IMR-90 (cell line): ENCODE data around the gene TAF4. TPM values are rescaled to one million over a fixed set of nuclear protein-coding genes. Genes with fewer than 3 reads are reported as not detected.
"Not testable (repeated sequence)": the region's sequence is repeated elsewhere in the genome, so short reads cannot be mapped to it uniquely, and the experiment has no call there.

Experiments
- ATAC-seq: fragments of 200-7000 bp; cut with Tn5 transposase; 2 replicates; pipeline ENCODE4 v1.9.1; 2020; ENCODE audit warnings: low read depth, mild to moderate bottlenecking, moderate library complexity
- BruUV-seq: library from RNA; stranded (reverse); fragments of 400-500 nt; replicated peaks from 2 replicates; lab custom pipeline; 2021; lab: Mats Ljungman, UMichigan
- CTCF ChIA-PET: fragments of 300-600 bp; formaldehyde crosslinking; extraction: SDS; loops from one replicate; lab custom pipeline; 2021; ENCODE audit warnings: antibody characterized with exemption; lab: Yijun Ruan, JAX
- POLR2A ChIA-PET: fragments of 300-600 bp; sonication (Branson Sonifier 250); formaldehyde crosslinking; loops from one replicate; lab custom pipeline; 2022; ENCODE audit warnings: antibody characterized with exemption; ENCODE audit not compliant: unreplicated experiment; lab: Charles Lee
- DNase-seq: peaks from one replicate; pipeline ENCODE4 v3.0.0; 2013
- H2AFZ ChIP-seq: replicated peaks from 2 replicates; pipeline ENCODE3; 2013; ENCODE audit warnings: low read length, mild to moderate bottlenecking; ENCODE audit not compliant: poor library complexity
- H2AK5ac ChIP-seq: 2 replicates; pipeline ENCODE4 v1.6.1; 2013; ENCODE audit warnings: low read depth, low read length, inconsistent platforms
- H2AK9ac ChIP-seq: replicated peaks from 2 replicates; pipeline ENCODE3; 2013; ENCODE audit warnings: mild to moderate bottlenecking, low read depth, low read length, moderate library complexity; ENCODE audit not compliant: poor library complexity
- H2BK120ac ChIP-seq: 2 replicates; pipeline ENCODE4 v1.6.1; 2013; ENCODE audit warnings: low read depth, low read length, inconsistent platforms
- H2BK15ac ChIP-seq: 3 replicates; pipeline ENCODE4 v1.6.1; 2013; ENCODE audit warnings: low read depth, low read length, inconsistent platforms
- H2BK20ac ChIP-seq: 2 replicates; pipeline ENCODE4 v1.6.1; 2013; ENCODE audit warnings: low read depth, mild to moderate bottlenecking, inconsistent platforms, low read length, moderate library complexity
- H2BK5ac ChIP-seq: 2 replicates; pipeline ENCODE4 v1.6.1; 2013; ENCODE audit warnings: mild to moderate bottlenecking, low read depth, low read length, inconsistent platforms; ENCODE audit not compliant: poor library complexity, severe bottlenecking
- H3K14ac ChIP-seq: replicated peaks from 2 replicates; pipeline ENCODE4 v1.6.1; 2013; ENCODE audit warnings: low read depth, low read length, inconsistent platforms
- H3K18ac ChIP-seq: 2 replicates; pipeline ENCODE4 v1.6.1; 2013; ENCODE audit warnings: low read depth, low read length, control low read depth
- H3K23ac ChIP-seq: 2 replicates; pipeline ENCODE4 v1.6.1; 2013; ENCODE audit warnings: low read depth, low read length, inconsistent platforms
- H3K27ac ChIP-seq: 2 replicates; pipeline ENCODE4 v1.5.1; 2013; ENCODE audit warnings: mild to moderate bottlenecking, control low read depth, low read length; ENCODE audit not compliant: insufficient read depth
- H3K27me3 ChIP-seq: 2 replicates; pipeline ENCODE4 v1.6.1; 2013; ENCODE audit warnings: low read length; ENCODE audit not compliant: control insufficient read depth, insufficient read depth
- H3K36me3 ChIP-seq: 2 replicates; pipeline ENCODE4 v1.6.1; 2013; ENCODE audit warnings: low read length, mixed read lengths; ENCODE audit not compliant: control insufficient read depth, insufficient read depth
- H3K4ac ChIP-seq: 2 replicates; pipeline ENCODE4 v1.6.1; 2013; ENCODE audit warnings: low read depth, low read length, inconsistent platforms
- H3K4me1 ChIP-seq: 2 replicates; pipeline ENCODE4 v1.6.1; 2013; ENCODE audit warnings: low read length, mixed read lengths; ENCODE audit not compliant: control insufficient read depth, insufficient read depth
- H3K4me2 ChIP-seq: 2 replicates; pipeline ENCODE4 v1.6.1; 2013; ENCODE audit warnings: low read depth, mild to moderate bottlenecking, control low read depth, low read length, moderate library complexity
- H3K4me3 ChIP-seq: 2 replicates; pipeline ENCODE4 v1.5.1; 2013; ENCODE audit warnings: low read depth, mild to moderate bottlenecking, control low read depth, low read length, moderate library complexity; ENCODE audit not compliant: insufficient read depth
- H3K56ac ChIP-seq: 2 replicates; pipeline ENCODE4 v1.6.1; 2013; ENCODE audit warnings: low read length, inconsistent platforms; ENCODE audit not compliant: insufficient read depth; ENCODE audit errors: extremely low read depth
- H3K79me1 ChIP-seq, 2 experiments: 2 replicates each; pipeline ENCODE4 v1.6.1; 2013; ENCODE audit warnings: low read length in 2 of 2, inconsistent platforms in 1 of 2, low read depth in 1 of 2
- H3K9ac ChIP-seq: 2 replicates; pipeline ENCODE4 v1.6.1; 2013; ENCODE audit warnings: low read depth, low read length, control low read depth
- H3K9me1 ChIP-seq: 2 replicates; pipeline ENCODE4 v1.6.1; 2013; ENCODE audit warnings: low read length, inconsistent platforms; ENCODE audit not compliant: insufficient read depth
- H3K9me3 ChIP-seq: 2 replicates; pipeline ENCODE4 v1.6.1; 2013; ENCODE audit warnings: low read length; ENCODE audit not compliant: control insufficient read depth, insufficient read depth
- H4K20me1 ChIP-seq: 2 replicates; pipeline ENCODE4 v1.6.1; 2013; ENCODE audit warnings: low read length, inconsistent platforms; ENCODE audit not compliant: insufficient read depth
- H4K5ac ChIP-seq: 2 replicates; pipeline ENCODE4 v1.6.1; 2013; ENCODE audit warnings: mild to moderate bottlenecking, low read depth, low read length, control low read depth
- H4K8ac ChIP-seq, 2 experiments: 2 replicates each; pipeline ENCODE4 v1.6.1; 2013; ENCODE audit warnings: low read depth in 2 of 2, low read length in 2 of 2, control low read depth in 1 of 2, inconsistent platforms in 1 of 2
- H4K91ac ChIP-seq: 2 replicates; pipeline ENCODE4 v1.6.1; 2013; ENCODE audit warnings: low read depth, low read length, inconsistent platforms; ENCODE audit not compliant: insufficient read depth
- WGBS, 2 experiments: methylation state at CpG; one replicate each; pipeline versions ENCODE4 v1.1.5 to v1.1.7; 2013; ENCODE audit warnings: missing lambda C conversion rate in 2 of 2; ENCODE audit not compliant: insufficient read length in 1 of 2; ENCODE audit errors: extremely low coverage in 2 of 2; 5-methylcytosine and 5-hydroxymethylcytosine counted together
- dilution Hi-C: fragments of 300-500 bp; cut with HindIII; formaldehyde crosslinking; loops from one replicate; pipeline ENCODE4 v1.14.3; 2018; ENCODE audit warnings: low sequenced_read_pairs; ENCODE audit not compliant: unreplicated experiment
- in situ Hi-C: fragments of 300-500 bp; cut with MboI; formaldehyde crosslinking; loops from 3 replicates; pipeline ENCODE4 v1.14.3; 2019; ENCODE audit warnings: low sequenced_read_pairs, inconsistent platforms, mixed read lengths
- intact Hi-C: fragments of 100-400 bp; cut with micrococcal nuclease; formaldehyde crosslinking; loops from 2 replicates; pipeline ENCODE4 v1.10.0; 2022
- polyA plus RNA-seq, 3 experiments: library from polyadenylated mRNA; depleted of rRNA; stranded (reverse); fragments of >200 nt; gene quantifications; 2 replicates each; pipeline ENCODE4 v1.2.3, GENCODE V29; 2012; ENCODE audit warnings: low replicate concordance in 1 of 3
- total RNA-seq: library from RNA; depleted of rRNA; stranded (reverse); fragments of >200 nt; gene quantifications from 2 replicates; pipeline ENCODE4 v1.2.3, GENCODE V29; 2012

TAF4 gene
- total and polyA plus RNA-seq, 2 of the 4 experiments (the other 2 are of a cell fraction): 1.4 to 5.1 TPM

DNA sequence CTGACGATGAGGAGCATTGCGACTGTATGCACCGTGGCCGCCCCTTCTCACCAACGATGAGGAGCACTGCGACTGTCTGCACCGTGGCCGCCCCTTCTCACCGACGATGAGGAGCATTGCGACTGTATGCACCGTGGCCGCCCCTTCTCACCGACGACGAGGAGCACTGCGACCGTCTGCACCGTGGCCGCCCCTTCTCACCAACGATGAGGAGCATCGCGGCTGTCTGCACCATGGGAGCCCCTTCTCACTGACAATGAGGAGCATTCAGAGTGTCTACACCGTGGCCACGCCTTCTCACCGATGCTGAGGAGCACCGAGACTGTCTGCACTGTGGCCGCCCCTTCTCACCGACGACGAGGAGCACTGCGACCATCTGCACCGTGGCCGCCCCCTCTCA lies 120.7 kb downstream of the TAF4 start:
- H3K9ac ChIP-seq, H2AFZ ChIP-seq, H3K56ac ChIP-seq, H2BK5ac ChIP-seq, H3K4ac ChIP-seq, H3K79me1 ChIP-seq, H2AK9ac ChIP-seq, H2BK20ac ChIP-seq, H3K14ac ChIP-seq, DNase-seq, dilution Hi-C loops, ATAC-seq, H4K5ac ChIP-seq, H3K4me2 ChIP-seq, CTCF ChIA-PET, intact Hi-C loops, H4K8ac ChIP-seq, BruUV-seq, in situ Hi-C loops, H3K9me3 ChIP-seq, H3K36me3 ChIP-seq, H3K4me1 ChIP-seq, H3K9me1 ChIP-seq, H3K4me3 ChIP-seq, H3K27ac ChIP-seq, H3K27me3 ChIP-seq, H3K23ac ChIP-seq, H2BK15ac ChIP-seq, H4K91ac ChIP-seq, H2BK120ac ChIP-seq, H2AK5ac ChIP-seq, H3K18ac ChIP-seq, H4K20me1 ChIP-seq, POLR2A ChIA-PET: not testable (repeated sequence)
- WGBS, 2 experiments: 100% methylated on average over 5 of the region's 34 CpGs; no CpG with 5 or more reads in 1 of the 2 experiments
